VCaP (cell line): Measurements from ENCODE around the gene GALNT18.

Experiments used
- H3K27ac ChIP-seq: fragments of 450-650 bp; 2 replicates; pipeline ENCODE4 v1.5.1; 2017
- TF ChIP-seq, protein P1 (sequence below): fragments of 450-650 bp; conservative IDR thresholded peaks from 2 replicates; pipeline ENCODE4 v1.5.1; 2017; ENCODE audit warnings: mild to moderate bottlenecking, moderate library complexity

GALNT18 gene

GRCh38 chr11:11267312-11267711 lies 354.5 kb downstream of the GALNT18 start:
- TF ChIP-seq, protein P1, sequence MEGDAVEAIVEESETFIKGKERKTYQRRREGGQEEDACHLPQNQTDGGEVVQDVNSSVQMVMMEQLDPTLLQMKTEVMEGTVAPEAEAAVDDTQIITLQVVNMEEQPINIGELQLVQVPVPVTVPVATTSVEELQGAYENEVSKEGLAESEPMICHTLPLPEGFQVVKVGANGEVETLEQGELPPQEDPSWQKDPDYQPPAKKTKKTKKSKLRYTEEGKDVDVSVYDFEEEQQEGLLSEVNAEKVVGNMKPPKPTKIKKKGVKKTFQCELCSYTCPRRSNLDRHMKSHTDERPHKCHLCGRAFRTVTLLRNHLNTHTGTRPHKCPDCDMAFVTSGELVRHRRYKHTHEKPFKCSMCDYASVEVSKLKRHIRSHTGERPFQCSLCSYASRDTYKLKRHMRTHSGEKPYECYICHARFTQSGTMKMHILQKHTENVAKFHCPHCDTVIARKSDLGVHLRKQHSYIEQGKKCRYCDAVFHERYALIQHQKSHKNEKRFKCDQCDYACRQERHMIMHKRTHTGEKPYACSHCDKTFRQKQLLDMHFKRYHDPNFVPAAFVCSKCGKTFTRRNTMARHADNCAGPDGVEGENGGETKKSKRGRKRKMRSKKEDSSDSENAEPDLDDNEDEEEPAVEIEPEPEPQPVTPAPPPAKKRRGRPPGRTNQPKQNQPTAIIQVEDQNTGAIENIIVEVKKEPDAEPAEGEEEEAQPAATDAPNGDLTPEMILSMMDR = no peak
- no peak overlapping the region for H3K27ac ChIP-seq

DNA sequence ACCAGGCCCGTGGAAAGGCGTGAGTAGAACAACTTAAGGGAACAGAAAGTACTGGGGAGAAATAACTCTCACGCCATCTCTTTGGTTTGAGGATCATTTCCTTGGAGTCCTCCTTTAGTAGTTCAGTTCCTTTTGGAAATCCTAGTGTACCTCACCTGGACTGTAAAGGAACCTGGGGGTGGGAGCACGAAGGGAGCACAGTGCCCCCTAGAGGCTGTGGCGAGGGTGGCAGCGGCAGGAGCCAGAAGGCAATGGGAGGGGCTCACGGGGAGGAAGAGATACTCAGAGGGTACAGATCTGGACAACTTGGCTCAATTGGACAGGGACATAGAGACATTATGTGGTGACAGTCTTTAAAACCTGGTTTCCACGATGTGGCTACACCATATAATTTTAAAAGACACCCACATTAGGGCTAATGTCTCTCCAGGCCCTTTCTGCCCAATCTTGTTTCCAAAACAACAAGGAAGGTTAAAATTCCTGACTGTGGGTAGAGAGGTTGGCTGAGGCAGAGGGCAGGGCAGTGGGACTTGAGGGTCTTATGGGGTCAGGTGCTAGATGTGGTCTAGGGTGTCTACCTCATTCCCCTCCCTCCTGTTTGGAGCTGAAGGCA lies 355.7 kb downstream of the GALNT18 start:
- H3K27ac ChIP-seq = no peak overlapping the region

DNA sequence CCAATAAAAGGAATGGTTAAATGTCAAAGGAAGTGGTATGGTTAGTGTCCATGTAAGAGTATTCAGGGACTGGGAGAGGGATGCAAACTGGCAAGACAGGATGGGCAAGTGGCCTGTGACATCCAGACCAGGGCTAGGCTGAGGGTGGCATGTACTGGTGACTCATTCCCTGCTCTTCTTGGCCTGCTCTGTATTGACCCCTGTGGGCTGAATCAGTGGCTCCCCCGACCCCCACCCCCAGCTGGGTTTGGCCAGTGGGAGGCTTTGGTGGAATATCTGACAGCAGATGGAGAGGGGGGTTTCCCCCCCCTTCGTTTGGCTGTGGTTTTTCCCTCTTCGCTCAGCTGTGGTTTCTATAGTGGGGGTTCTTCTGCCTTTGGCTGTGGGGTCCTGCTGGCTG lies 356.5 kb downstream of the GALNT18 start:
- no peak overlapping the region for H3K27ac ChIP-seq
- TF ChIP-seq, protein P1 = no peak

More for the DNA sequence above, 355.7 kb downstream of the GALNT18 start:
- TF ChIP-seq, protein P1 = peak; percentile 76

GRCh38 chr11:11263238-11264005 lies 358.4 kb downstream of the GALNT18 start:
- H3K27ac ChIP-seq = no peak overlapping the region

DNA sequence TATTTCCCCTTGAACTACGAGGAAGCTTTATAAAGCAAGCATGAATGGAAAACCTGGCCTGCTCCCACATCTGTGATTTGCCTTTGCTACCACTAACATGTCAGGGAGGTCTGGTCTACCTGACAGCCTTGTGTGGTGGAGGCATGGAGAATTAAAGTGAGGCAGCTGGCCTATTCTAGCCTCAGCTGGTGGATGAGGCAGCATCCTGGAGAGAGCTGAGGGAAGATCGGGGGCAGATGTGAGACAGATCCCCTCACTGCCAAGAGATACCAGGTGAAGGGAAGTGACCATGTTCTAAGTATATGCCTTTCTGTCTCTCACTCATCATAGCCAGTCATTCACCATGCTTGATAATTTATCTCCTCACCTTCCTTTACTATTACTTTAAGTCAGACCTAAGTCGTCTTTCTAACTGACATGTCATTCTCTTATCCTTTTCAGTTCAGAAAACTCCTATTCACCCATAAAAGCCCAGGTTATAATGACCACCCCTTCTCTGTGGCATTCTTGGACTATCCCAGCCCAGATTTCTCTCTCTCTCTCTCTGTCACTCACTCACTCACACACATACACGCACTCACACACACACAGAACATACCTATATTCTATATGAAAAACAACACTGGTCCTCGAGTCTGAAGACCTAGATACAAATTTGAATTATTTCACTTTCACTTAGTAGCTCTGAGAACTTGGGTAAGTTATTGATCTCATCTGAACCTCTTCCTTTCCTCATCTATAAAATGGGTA lies 359.5 kb downstream of the GALNT18 start:
- no peak overlapping the region for H3K27ac ChIP-seq
- TF ChIP-seq, protein P1 = no peak

More at GRCh38 chr11:11263238-11264005, 358.4 kb downstream of the GALNT18 start:
- TF ChIP-seq, protein P1 = no peak

DNA sequence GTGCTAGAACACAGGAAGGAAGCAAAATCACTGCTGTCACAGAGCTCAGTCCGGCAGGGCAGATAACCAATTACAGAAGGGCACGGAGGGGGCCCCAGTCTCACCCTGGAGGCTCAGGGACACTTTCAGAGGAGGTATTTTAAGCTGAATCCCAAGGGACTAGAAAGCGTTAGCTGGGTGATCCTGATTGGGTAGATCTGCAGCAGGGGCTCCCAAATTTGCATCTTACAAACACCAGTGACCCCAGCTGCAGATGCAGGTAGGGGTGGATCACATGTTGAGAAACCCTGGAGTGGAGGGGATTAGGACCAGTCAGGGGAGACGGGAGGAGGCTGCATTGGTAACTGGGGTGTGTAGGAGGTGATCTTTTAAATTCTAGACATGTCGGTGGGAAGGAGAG lies 360.2 kb downstream of the GALNT18 start:
- H3K27ac ChIP-seq = no peak overlapping the region
- TF ChIP-seq, protein P1 = no peak

DNA sequence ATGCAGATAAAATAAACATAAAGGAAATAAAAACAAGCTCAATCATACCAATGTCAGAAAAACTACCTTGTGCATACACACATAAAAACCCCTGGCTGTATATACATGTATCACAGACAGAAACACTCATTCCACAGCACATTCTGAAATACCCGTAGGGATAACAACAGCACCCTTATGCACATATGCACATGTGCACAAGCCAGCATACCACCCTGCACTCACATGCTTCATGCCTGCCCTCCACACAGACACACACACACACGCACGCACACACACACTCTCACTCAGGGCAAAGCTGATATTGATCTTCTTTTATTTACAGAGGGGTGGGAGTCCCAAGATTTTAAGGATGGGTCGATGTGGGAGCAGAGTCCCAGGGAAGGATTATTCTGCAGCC lies 360.9 kb downstream of the GALNT18 start:
- no peak overlapping the region for H3K27ac ChIP-seq
- TF ChIP-seq, protein P1 = no peak
